GM21529 (cell line): ENCODE results near the gene PTPRN2.

Experiments used
- ATAC-seq: cut with Tn5 transposase; IDR thresholded peaks from one replicate; pipeline ENCODE4 v1.9.1; 2021; ENCODE audit not compliant: unreplicated experiment

The PTPRN2 gene

GRCh38 chr7:158246960-158247673 lies 340.5 kb downstream of the PTPRN2 start:
- ATAC-seq: no peak

GRCh38 chr7:158246272-158246959 lies 341.2 kb downstream of the PTPRN2 start:
- ATAC-seq: no peak

GRCh38 chr7:158245724-158246041 lies 341.9 kb downstream of the PTPRN2 start:
- ATAC-seq: no peak

- no peak for ATAC-seq
Measured at GRCh38 chr7:158244873-158245723, 342.5 kb downstream of the PTPRN2 start.

- no peak for ATAC-seq
Measured at GRCh38 chr7:158244430-158244829, 343.2 kb downstream of the PTPRN2 start.

- no peak for ATAC-seq
Measured at GRCh38 chr7:158241919-158242318, 345.7 kb downstream of the PTPRN2 start.

GRCh38 chr7:158240801-158241200 lies 346.8 kb downstream of the PTPRN2 start:
- no peak for ATAC-seq

GRCh38 chr7:158239290-158239981 lies 348.2 kb downstream of the PTPRN2 start:
- no peak for ATAC-seq

- ATAC-seq: no peak
Measured at GRCh38 chr7:158238616-158239289, 348.9 kb downstream of the PTPRN2 start.

- no peak for ATAC-seq
Measured at GRCh38 chr7:158237672-158238335, 349.8 kb downstream of the PTPRN2 start.

- ATAC-seq: no peak
Measured at GRCh38 chr7:158236400-158236799, 351.2 kb downstream of the PTPRN2 start.

GRCh38 chr7:158235862-158236261 lies 351.8 kb downstream of the PTPRN2 start:
- no peak for ATAC-seq

- no peak for ATAC-seq
Measured at GRCh38 chr7:158229945-158230344, 357.7 kb downstream of the PTPRN2 start.

GRCh38 chr7:158228986-158229385 lies 358.6 kb downstream of the PTPRN2 start:
- no peak for ATAC-seq

GRCh38 chr7:158228131-158228530 lies 359.5 kb downstream of the PTPRN2 start:
- no peak for ATAC-seq

GRCh38 chr7:158227258-158227984 lies 360.2 kb downstream of the PTPRN2 start:
- ATAC-seq: no peak

GRCh38 chr7:158216198-158216597 lies 371.4 kb downstream of the PTPRN2 start:
- no peak for ATAC-seq

- ATAC-seq: no peak
Measured at GRCh38 chr7:158209435-158209834, 378.2 kb downstream of the PTPRN2 start.

- no peak for ATAC-seq
Measured at GRCh38 chr7:158206341-158206740, 381.3 kb downstream of the PTPRN2 start.
